ENCODE data around the gene VDAC1.

GRCh38 chr5:133996683-133997252 lies 8.0 kb downstream of the VDAC1 start:
- TF ChIP-seq CTCF (IDR thresholded peaks at IDR 0.05; ENCODE audit: insufficient read depth, low read length) (peak; percentile 25), POLR2AphosphoS5 (IDR thresholded peaks at IDR 0.05; ENCODE audit: low read depth) (no peak)

Data from HL-60 (cell line).